ENCODE measurements around the gene GNPTG. TPM values are rescaled to one million over a fixed set of nuclear protein-coding genes. Genes with fewer than 3 reads are reported as not detected.

The GNPTG gene
- total and polyA plus RNA-seq, 2 of the 13 experiments (the other 11 are each of a cell fraction or from before 2014, with no cell fraction given): 22.7 to 71.1 TPM

- ATAC-seq (no peak), FAIRE-seq (no peak), DNase-seq (ENCODE audit: low spot score) (no peak)
- H4K20me1 ChIP-seq (ENCODE audit: insufficient read depth, low read length): no peaks in the 10 kb centered on the region
- H3K27me3 ChIP-seq (ENCODE audit: control insufficient read depth in 1 of 2, insufficient read depth in 2 of 2, low read length in 2 of 2): peaks cover 4 to 40% of the 10 kb centered on the region in 2 experiments; a peak in 3 of 5 replicates
- TF ChIP-seq ZNF768 (CRISPR knock-in tag; IDR thresholded peaks at IDR 0.05) (peak; percentile 43; the same call in 1 of the 2 replicates), ZNF143 (CRISPR knock-in tag; IDR thresholded peaks at IDR 0.05) (no peak), ZNF251 (CRISPR knock-in tag; IDR thresholded peaks at IDR 0.05) (no peak)
- in situ Hi-C loops (cut with HindIII; ENCODE audit: extremely low pct_ligation_motif_present, low pct_unique_long_range_greater_than_20kb): no loop called here
- no peak overlapping the region for H3K4me3 ChIP-seq (replicated peaks in 1 of 3; ENCODE audit: insufficient read depth in 1 of 3, low read depth in 2 of 3, low read length in 3 of 3)
- BruUV-seq (replicated peaks): no TSS peak
- H3K27ac ChIP-seq (ENCODE audit: extremely low read length, insufficient read depth, low read length): no peak overlapping the region
- no peak overlapping the region for H3K4me2 ChIP-seq (ENCODE audit: low read depth, low read length)
- H3K79me2 ChIP-seq (ENCODE audit: insufficient read depth, low read length): no peaks in the 10 kb centered on the region
- H3K36me3 ChIP-seq (replicated peaks in 1 of 2; ENCODE audit: control insufficient read depth in 1 of 2, insufficient read depth in 2 of 2, low read length in 2 of 2): no peaks in the 10 kb centered on the region
- intact Hi-C loops (cut with micrococcal nuclease; ENCODE audit: unreplicated experiment): no loop called here
- CTCF ChIA-PET (ENCODE audit: low intra/inter-chr PET ratio, low total read pairs): no interaction called here
- no peaks in the 10 kb centered on the region for H3K9me3 ChIP-seq (ENCODE audit: low read length)
- H3K4me1 ChIP-seq (ENCODE audit: insufficient read depth, low read length): peaks cover 19% of the 10 kb centered on the region
- POLR2A ChIA-PET: no interaction called here
- H2AFZ ChIP-seq (ENCODE audit: low read length): no peak overlapping the region
- H3K9ac ChIP-seq (ENCODE audit: insufficient read depth, low read depth, low read length): no peak overlapping the region
- 53% methylated on average over 3 of the region's 36 CpGs for WGBS (ENCODE audit: low lambda C conversion rate)
Observed at GRCh38 chr16:1340730-1341494, 10.8 kb upstream of the GNPTG start.

- Histone ChIP-seq H3K4me1 (ENCODE audit: insufficient read depth, low read length) (peaks cover 19% of the 10 kb centered on the region), H4K20me1 (ENCODE audit: insufficient read depth, low read length) (no peaks in the 10 kb centered on the region), H3K27ac (ENCODE audit: extremely low read length, insufficient read depth, low read length) (no peak overlapping the region), H3K9ac (ENCODE audit: insufficient read depth, low read depth, low read length) (no peak overlapping the region), H3K4me2 (ENCODE audit: low read depth, low read length) (peak overlapping the region; percentile 71; the same call in 1 of the 2 replicates), H3K79me2 (ENCODE audit: insufficient read depth, low read length) (no peaks in the 10 kb centered on the region), H3K4me3 (replicated peaks in 1 of 3; ENCODE audit: insufficient read depth in 1 of 3, low read depth in 2 of 3, low read length in 3 of 3) (0 out of 6 replicates have a peak overlapping the region, but pooled peaks of 1 of the 3 experiments have one; percentile 59), H3K36me3 (replicated peaks in 1 of 2; ENCODE audit: control insufficient read depth in 1 of 2, insufficient read depth in 2 of 2, low read length in 2 of 2) (no peaks in the 10 kb centered on the region), H3K27me3 (ENCODE audit: control insufficient read depth in 1 of 2, insufficient read depth in 2 of 2, low read length in 2 of 2) (peaks cover 4 to 31% of the 10 kb centered on the region in 2 experiments; a peak in 3 of 5 replicates), H3K9me3 (ENCODE audit: low read length) (no peaks in the 10 kb centered on the region), H2AFZ (ENCODE audit: low read length) (no peak overlapping the region)
- TF ChIP-seq ZNF629 (CRISPR knock-in tag; conservative IDR thresholded peaks at IDR 0.05) (peak; percentile 79), ZNF552 (CRISPR knock-in tag; IDR thresholded peaks at IDR 0.05; ENCODE audit: borderline replicate concordance) (no peak), ZNF20 (CRISPR knock-in tag; IDR thresholded peaks at IDR 0.05) (no peak)
- DNase-seq (ENCODE audit: low spot score) (no peak), FAIRE-seq (no peak), ATAC-seq (no peak)
- no TSS peak for BruUV-seq (replicated peaks)
- intact Hi-C loops (cut with micrococcal nuclease; ENCODE audit: unreplicated experiment) (no loop called here), in situ Hi-C loops (cut with HindIII; ENCODE audit: extremely low pct_ligation_motif_present, low pct_unique_long_range_greater_than_20kb) (no loop called here)
- ChIA-PET CTCF (ENCODE audit: low intra/inter-chr PET ratio, low total read pairs) (no interaction called here), POLR2A (no interaction called here)
- WGBS (ENCODE audit: low lambda C conversion rate): 89% methylated on average over 5 of the region's 39 CpGs
Observed at GRCh38 chr16:1341495-1342420, 10.0 kb upstream of the GNPTG start.
